ENCODE results near the gene RGS7.

DNA sequence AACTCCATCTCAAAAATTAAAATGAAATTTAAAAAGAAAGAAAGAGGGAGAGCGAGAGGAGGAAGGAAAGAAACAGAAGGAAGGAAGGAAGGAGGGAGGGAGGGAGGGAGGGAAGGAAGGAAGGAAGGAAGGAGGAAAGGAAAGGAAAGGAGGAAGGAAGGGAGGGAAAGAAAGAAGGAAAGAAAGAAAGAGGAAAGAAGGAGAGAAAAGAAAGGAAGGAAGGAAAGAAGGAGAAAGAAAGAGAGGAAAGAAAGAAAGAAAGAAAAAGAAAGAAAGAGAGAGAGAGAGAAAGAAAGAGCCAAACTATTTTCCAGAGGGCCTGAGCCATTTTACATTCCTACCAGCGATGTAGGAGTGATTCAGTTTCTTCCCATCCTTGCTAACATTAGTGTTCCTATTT is 364.0 kb downstream of the RGS7 start:
- no peak for TF ChIP-seq EZH2 (IDR thresholded peaks at IDR 0.05; ENCODE audit: borderline replicate concordance)
- TF ChIP-seq, protein P1, sequence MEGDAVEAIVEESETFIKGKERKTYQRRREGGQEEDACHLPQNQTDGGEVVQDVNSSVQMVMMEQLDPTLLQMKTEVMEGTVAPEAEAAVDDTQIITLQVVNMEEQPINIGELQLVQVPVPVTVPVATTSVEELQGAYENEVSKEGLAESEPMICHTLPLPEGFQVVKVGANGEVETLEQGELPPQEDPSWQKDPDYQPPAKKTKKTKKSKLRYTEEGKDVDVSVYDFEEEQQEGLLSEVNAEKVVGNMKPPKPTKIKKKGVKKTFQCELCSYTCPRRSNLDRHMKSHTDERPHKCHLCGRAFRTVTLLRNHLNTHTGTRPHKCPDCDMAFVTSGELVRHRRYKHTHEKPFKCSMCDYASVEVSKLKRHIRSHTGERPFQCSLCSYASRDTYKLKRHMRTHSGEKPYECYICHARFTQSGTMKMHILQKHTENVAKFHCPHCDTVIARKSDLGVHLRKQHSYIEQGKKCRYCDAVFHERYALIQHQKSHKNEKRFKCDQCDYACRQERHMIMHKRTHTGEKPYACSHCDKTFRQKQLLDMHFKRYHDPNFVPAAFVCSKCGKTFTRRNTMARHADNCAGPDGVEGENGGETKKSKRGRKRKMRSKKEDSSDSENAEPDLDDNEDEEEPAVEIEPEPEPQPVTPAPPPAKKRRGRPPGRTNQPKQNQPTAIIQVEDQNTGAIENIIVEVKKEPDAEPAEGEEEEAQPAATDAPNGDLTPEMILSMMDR (IDR thresholded peaks at IDR 0.05; ENCODE audit: poor library complexity): no peak

Data from hepatocyte (in vitro differentiated cells).